ENCODE data around the gene OSBP2.

OSBP2 gene

GRCh38 chr22:30856741-30857502 lies 162.2 kb downstream of the OSBP2 start:
- TF ChIP-seq, protein P1, sequence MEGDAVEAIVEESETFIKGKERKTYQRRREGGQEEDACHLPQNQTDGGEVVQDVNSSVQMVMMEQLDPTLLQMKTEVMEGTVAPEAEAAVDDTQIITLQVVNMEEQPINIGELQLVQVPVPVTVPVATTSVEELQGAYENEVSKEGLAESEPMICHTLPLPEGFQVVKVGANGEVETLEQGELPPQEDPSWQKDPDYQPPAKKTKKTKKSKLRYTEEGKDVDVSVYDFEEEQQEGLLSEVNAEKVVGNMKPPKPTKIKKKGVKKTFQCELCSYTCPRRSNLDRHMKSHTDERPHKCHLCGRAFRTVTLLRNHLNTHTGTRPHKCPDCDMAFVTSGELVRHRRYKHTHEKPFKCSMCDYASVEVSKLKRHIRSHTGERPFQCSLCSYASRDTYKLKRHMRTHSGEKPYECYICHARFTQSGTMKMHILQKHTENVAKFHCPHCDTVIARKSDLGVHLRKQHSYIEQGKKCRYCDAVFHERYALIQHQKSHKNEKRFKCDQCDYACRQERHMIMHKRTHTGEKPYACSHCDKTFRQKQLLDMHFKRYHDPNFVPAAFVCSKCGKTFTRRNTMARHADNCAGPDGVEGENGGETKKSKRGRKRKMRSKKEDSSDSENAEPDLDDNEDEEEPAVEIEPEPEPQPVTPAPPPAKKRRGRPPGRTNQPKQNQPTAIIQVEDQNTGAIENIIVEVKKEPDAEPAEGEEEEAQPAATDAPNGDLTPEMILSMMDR (IDR thresholded peaks at IDR 0.05; ENCODE audit: insufficient read depth, missing control alignments) = no peak
- FAIRE-seq (no peak), DNase-seq (ENCODE audit: insufficient read length, low spot score) (no peak)

- FAIRE-seq = no peak
- TF ChIP-seq, protein P1 (IDR thresholded peaks at IDR 0.05; ENCODE audit: insufficient read depth, missing control alignments) = no peak
- DNase-seq (ENCODE audit: insufficient read length, low spot score) = no peak
Measured at GRCh38 chr22:30857791-30858190, 163.1 kb downstream of the OSBP2 start.

DNA sequence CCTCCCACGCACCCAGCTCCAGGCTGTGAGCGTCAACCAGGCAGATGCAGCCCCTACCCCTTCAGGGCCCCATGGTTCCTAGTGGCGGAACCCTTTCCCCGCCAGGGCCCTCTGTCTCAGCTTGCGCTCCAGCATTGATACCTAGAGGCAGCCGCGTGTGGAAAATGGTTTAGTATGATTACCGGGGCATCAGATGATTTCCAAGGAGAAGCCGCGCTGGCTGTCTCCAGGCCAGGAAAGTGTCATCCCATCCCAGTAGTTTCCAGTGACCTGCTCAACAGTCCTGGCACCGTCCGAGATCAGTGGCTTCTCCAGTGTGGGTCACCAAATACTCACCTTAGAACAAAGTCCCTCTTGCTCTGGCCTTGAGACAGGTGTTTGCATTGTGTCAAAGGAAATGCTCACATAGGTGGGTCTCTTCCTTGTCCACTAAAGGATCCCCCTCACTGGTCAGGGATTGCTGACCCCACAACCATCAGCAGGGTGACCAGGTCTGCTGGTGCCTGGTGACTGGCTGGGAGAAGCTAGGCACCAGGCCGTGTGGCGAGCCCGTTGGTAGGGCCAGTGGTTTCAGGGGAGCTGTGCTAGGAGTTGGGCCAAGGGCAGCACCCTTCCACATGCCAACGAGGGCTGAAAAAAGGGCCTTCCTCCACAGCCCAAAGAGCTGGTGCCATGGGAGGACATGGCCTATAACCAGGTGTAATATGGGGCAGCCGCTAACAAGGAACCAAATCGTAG lies 164.5 kb downstream of the OSBP2 start:
- no peak for FAIRE-seq
- TF ChIP-seq, protein P1 (IDR thresholded peaks at IDR 0.05; ENCODE audit: insufficient read depth, missing control alignments) = no peak
- DNase-seq (ENCODE audit: insufficient read length, low spot score) = no peak

GRCh38 chr22:30859714-30860095 lies 165.0 kb downstream of the OSBP2 start:
- FAIRE-seq (no peak), DNase-seq (ENCODE audit: insufficient read length, low spot score) (no peak)
- TF ChIP-seq, protein P1 (IDR thresholded peaks at IDR 0.05; ENCODE audit: insufficient read depth, missing control alignments) = no peak

GRCh38 chr22:30860176-30861105 lies 165.8 kb downstream of the OSBP2 start:
- TF ChIP-seq, protein P1 (IDR thresholded peaks at IDR 0.05; ENCODE audit: insufficient read depth, missing control alignments) = peak; percentile 23
- DNase-seq (ENCODE audit: insufficient read length, low spot score) (no peak), FAIRE-seq (no peak)

GRCh38 chr22:30861131-30861530 lies 166.5 kb downstream of the OSBP2 start:
- DNase-seq (ENCODE audit: insufficient read length, low spot score) (no peak), FAIRE-seq (no peak)

More at GRCh38 chr22:30861131-30861530, 166.5 kb downstream of the OSBP2 start:
- TF ChIP-seq, protein P1 (IDR thresholded peaks at IDR 0.05; ENCODE audit: insufficient read depth, missing control alignments) = no peak
